ENCODE data around the gene MRPS2. TPM values are rescaled to one million over a fixed set of nuclear protein-coding genes. Genes with fewer than 3 reads are reported as not detected.
"Not testable (repeated sequence)": the region's sequence is repeated elsewhere in the genome, so short reads cannot be mapped to it uniquely, and the experiment has no call there.

Gene MRPS2
- total RNA-seq (17.8 TPM), polyA plus RNA-seq (35.5 TPM)
- long read RNA-seq, donor 1, partial matches to known transcripts: 0 of 1 reads
- long read RNA-seq, donor 1, other reads (novel, unspliced or antisense): 0 of 1 reads
- long read RNA-seq, donor 2: 0 reads
- long read RNA-seq, donor 3, transcript MRPS2-201 (4 exons, 1,510 nt): major isoform, 18 of 19 reads
- long read RNA-seq, donor 3, partial matches to known transcripts: 0 of 19 reads
- long read RNA-seq, donor 3, other reads (novel, unspliced or antisense): 0 of 19 reads
- long read RNA-seq, donor 4, transcript MRPS2-201 (4 exons, 1,510 nt): major isoform, 11 of 11 reads
- long read RNA-seq, donor 4, partial matches to known transcripts: 0 of 11 reads
- long read RNA-seq, donor 4, other reads (novel, unspliced or antisense): 0 of 11 reads
- long read RNA-seq, donor 5, transcript MRPS2-201 (4 exons, 1,510 nt): major isoform, 33 of 36 reads
- long read RNA-seq, donor 5, partial matches to known transcripts: 0 of 36 reads
- long read RNA-seq, donor 5, other reads (novel, unspliced or antisense): 0 of 36 reads
- long read RNA-seq, donor 6, transcript MRPS2-201 (4 exons, 1,510 nt): major isoform, 18 of 18 reads
- long read RNA-seq, donor 6, partial matches to known transcripts: 0 of 18 reads
- long read RNA-seq, donor 6, other reads (novel, unspliced or antisense): 0 of 18 reads
- long read RNA-seq, donor 7, transcript MRPS2-201 (4 exons, 1,510 nt): major isoform, 18 of 36 reads
- long read RNA-seq, donor 7, partial matches to known transcripts: 18 of 36 reads
- long read RNA-seq, donor 7, other reads (novel, unspliced or antisense): 0 of 36 reads
- long read RNA-seq, donor 8, transcript MRPS2-201 (4 exons, 1,510 nt): major isoform, 8 of 8 reads
- long read RNA-seq, donor 8, partial matches to known transcripts: 0 of 8 reads
- long read RNA-seq, donor 8, other reads (novel, unspliced or antisense): 0 of 8 reads
- long read RNA-seq, donor 9, transcript MRPS2-201 (4 exons, 1,510 nt): major isoform, 9 of 9 reads
- long read RNA-seq, donor 9, partial matches to known transcripts: 0 of 9 reads
- long read RNA-seq, donor 9, other reads (novel, unspliced or antisense): 0 of 9 reads
- long read RNA-seq, donor 10, transcript MRPS2-201 (4 exons, 1,510 nt): major isoform, 10 of 25 reads
- long read RNA-seq, donor 10, partial matches to known transcripts: 13 of 25 reads
- long read RNA-seq, donor 10, other reads (novel, unspliced or antisense): 0 of 25 reads

GRCh38 chr9:135500525-135501260 lies at the start of gene MRPS2:
Gene MRPS2 (plus strand): TSS chr9:135500682. CDS start chr9:135500711, 29 bp downstream.
- Histone ChIP-seq H3K4me3 (ENCODE audit: low read length in 2 of 2) (peak within 1 kb of the TSS; percentile 83 to 92), H3K36me3 (ENCODE audit: control insufficient read depth in 2 of 2, insufficient read depth in 2 of 2, low read length in 1 of 2) (peaks cover 21 to 31% of the 10 kb centered on the region in 2 donors), H3K27ac (ENCODE audit: low read depth in 1 of 2, low read length in 1 of 2) (no peak within 1 kb of the TSS), H3K9me3 (ENCODE audit: control insufficient read depth in 2 of 2, insufficient read depth in 1 of 2, low read length in 1 of 2) (no peaks in the 10 kb centered on the region), H3K27me3 (ENCODE audit: control insufficient read depth in 2 of 2, insufficient read depth in 1 of 2, low read length in 1 of 2) (peaks cover 0 to 21% of the 10 kb centered on the region in 2 donors), H3K4me1 (ENCODE audit: control insufficient read depth in 2 of 2, insufficient read depth in 2 of 2, low read length in 2 of 2) (peaks cover 10 to 16% of the 10 kb centered on the region in 2 donors)
- under 1% methylated on average over 92 of the region's 92 CpGs for WGBS
- peak; percentile 52 to 90 (median 73) for DNase-seq (ENCODE audit: low read depth in 6 of 9, low spot score in 9 of 9)

DNA sequence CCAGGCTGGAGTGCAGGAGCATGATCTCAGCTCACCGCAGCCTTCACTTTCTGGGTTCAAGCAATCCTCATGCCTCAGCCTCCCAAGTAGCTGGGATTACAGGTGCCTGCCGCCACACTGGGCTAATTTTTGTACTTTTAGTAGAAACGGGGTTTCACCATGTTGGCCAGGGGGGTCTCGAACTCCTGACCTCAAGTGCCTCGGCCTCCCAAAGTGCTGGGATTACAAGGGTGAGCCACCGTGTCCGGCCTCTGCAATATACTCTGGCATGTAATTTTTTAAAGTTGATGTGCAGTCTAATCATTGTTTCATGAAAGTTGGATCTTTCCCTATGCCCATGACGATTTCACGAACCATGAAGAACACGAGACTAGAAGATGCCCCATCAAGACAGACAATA lies 49.5 kb upstream of the MRPS2 start:
- Histone ChIP-seq H3K36me3 (ENCODE audit: control insufficient read depth in 2 of 2, insufficient read depth in 2 of 2, low read length in 1 of 2) (no peaks in the 10 kb centered on the region), H3K27me3 (ENCODE audit: control insufficient read depth in 2 of 2, insufficient read depth in 1 of 2, low read length in 1 of 2) (no peaks in the 10 kb centered on the region), H3K4me3 (ENCODE audit: low read length in 2 of 2) (no peak overlapping the region), H3K9me3 (ENCODE audit: control insufficient read depth in 2 of 2, insufficient read depth in 1 of 2, low read length in 1 of 2) (no peaks in the 10 kb centered on the region), H3K4me1 (ENCODE audit: control insufficient read depth in 2 of 2, insufficient read depth in 2 of 2, low read length in 2 of 2) (no peaks in the 10 kb centered on the region), H3K27ac (ENCODE audit: low read depth in 1 of 2, low read length in 1 of 2) (no peak overlapping the region)
- WGBS: 97% methylated on average over 10 of the region's 10 CpGs
- no peak for DNase-seq (ENCODE audit: low read depth in 6 of 9, low spot score in 9 of 9)

DNA sequence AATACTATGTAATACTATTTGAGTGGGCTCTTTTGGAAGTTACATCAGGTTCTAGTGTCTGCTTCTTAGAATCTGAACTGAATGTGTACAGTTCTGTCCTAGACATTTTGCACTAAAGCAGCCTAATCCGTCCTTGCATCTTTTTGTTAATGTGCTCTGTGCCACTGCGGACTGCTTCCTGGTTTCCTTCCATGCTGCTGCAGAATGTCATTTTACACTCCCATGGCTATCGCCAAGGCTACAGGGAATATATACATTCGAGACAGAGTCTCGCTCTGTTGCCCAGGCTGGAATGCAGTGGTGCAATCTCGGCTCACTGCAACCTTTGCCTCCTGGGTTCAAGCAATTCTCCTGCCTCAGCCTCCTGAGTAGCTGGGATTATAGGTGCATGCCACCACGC lies 48.6 kb upstream of the MRPS2 start:
- not testable (repeated sequence) for H3K36me3 ChIP-seq (ENCODE audit: control insufficient read depth in 2 of 2, insufficient read depth in 2 of 2, low read length in 1 of 2); H3K27me3 ChIP-seq (ENCODE audit: control insufficient read depth in 2 of 2, insufficient read depth in 1 of 2, low read length in 1 of 2); H3K27ac ChIP-seq (ENCODE audit: low read depth in 1 of 2, low read length in 1 of 2); H3K9me3 ChIP-seq (ENCODE audit: control insufficient read depth in 2 of 2, insufficient read depth in 1 of 2, low read length in 1 of 2); DNase-seq (ENCODE audit: low read depth in 6 of 9, low spot score in 9 of 9); H3K4me1 ChIP-seq (ENCODE audit: control insufficient read depth in 2 of 2, insufficient read depth in 2 of 2, low read length in 2 of 2); H3K4me3 ChIP-seq (ENCODE audit: low read length in 2 of 2)
- 87% methylated on average over 7 of the region's 7 CpGs for WGBS

- H3K27ac ChIP-seq (ENCODE audit: low read depth in 1 of 2, low read length in 1 of 2): no peak overlapping the region
- H3K27me3 ChIP-seq (ENCODE audit: control insufficient read depth in 2 of 2, insufficient read depth in 1 of 2, low read length in 1 of 2): peaks cover 0 to 5% of the 10 kb centered on the region in 2 donors
- no peaks in the 10 kb centered on the region for H3K9me3 ChIP-seq (ENCODE audit: control insufficient read depth in 2 of 2, insufficient read depth in 1 of 2, low read length in 1 of 2)
- 94% methylated on average over 5 of the region's 5 CpGs for WGBS
- H3K4me1 ChIP-seq (ENCODE audit: control insufficient read depth in 2 of 2, insufficient read depth in 2 of 2, low read length in 2 of 2): no peaks in the 10 kb centered on the region
- no peak for DNase-seq (ENCODE audit: low read depth in 6 of 9, low spot score in 9 of 9)
- no peak overlapping the region for H3K4me3 ChIP-seq (ENCODE audit: low read length in 2 of 2)
- no peaks in the 10 kb centered on the region for H3K36me3 ChIP-seq (ENCODE audit: control insufficient read depth in 2 of 2, insufficient read depth in 2 of 2, low read length in 1 of 2)
Observed at GRCh38 chr9:135454737-135455136, 45.7 kb upstream of the MRPS2 start.

DNA sequence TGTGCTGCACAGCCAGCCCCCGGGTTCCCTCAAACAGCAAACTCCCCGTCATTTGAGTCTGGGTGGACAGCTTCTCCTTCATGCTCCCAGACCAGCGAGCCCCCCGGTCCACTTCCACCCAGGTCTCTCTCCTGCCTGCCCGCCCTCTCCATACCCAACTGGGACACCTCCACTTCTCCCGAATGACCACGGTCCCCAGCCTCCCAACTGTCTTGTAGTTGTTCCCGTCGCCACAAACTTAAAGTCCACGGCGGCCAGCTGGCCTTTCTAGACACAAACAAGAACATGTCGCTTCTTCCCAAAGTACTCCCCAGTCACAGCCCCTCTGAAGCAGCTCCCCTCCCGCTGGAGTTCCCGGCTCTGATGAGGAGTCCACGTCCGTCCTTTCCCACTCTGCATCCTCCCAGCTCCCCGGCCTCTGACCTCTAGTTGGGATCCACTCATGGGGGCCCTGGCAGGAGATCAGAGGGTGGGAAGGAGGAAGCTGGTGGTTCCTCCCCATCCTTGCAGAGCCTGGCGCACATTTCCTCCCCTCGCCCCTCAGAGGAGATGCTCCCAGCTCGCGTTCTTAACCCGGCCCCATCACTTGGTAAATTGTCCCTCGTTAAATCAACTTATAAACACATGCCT lies 45.0 kb upstream of the MRPS2 start:
- Histone ChIP-seq H3K27ac (ENCODE audit: low read depth in 1 of 2, low read length in 1 of 2) (no peak overlapping the region), H3K36me3 (ENCODE audit: control insufficient read depth in 2 of 2, insufficient read depth in 2 of 2, low read length in 1 of 2) (no peaks in the 10 kb centered on the region), H3K4me1 (ENCODE audit: control insufficient read depth in 2 of 2, insufficient read depth in 2 of 2, low read length in 2 of 2) (no peaks in the 10 kb centered on the region), H3K9me3 (ENCODE audit: control insufficient read depth in 2 of 2, insufficient read depth in 1 of 2, low read length in 1 of 2) (no peaks in the 10 kb centered on the region), H3K27me3 (ENCODE audit: control insufficient read depth in 2 of 2, insufficient read depth in 1 of 2, low read length in 1 of 2) (peaks cover 0 to 5% of the 10 kb centered on the region in 2 donors), H3K4me3 (ENCODE audit: low read length in 2 of 2) (no peak overlapping the region)
- 80% methylated on average over 23 of the region's 23 CpGs for WGBS
- no peak for DNase-seq (ENCODE audit: low read depth in 6 of 9, low spot score in 9 of 9)

DNA sequence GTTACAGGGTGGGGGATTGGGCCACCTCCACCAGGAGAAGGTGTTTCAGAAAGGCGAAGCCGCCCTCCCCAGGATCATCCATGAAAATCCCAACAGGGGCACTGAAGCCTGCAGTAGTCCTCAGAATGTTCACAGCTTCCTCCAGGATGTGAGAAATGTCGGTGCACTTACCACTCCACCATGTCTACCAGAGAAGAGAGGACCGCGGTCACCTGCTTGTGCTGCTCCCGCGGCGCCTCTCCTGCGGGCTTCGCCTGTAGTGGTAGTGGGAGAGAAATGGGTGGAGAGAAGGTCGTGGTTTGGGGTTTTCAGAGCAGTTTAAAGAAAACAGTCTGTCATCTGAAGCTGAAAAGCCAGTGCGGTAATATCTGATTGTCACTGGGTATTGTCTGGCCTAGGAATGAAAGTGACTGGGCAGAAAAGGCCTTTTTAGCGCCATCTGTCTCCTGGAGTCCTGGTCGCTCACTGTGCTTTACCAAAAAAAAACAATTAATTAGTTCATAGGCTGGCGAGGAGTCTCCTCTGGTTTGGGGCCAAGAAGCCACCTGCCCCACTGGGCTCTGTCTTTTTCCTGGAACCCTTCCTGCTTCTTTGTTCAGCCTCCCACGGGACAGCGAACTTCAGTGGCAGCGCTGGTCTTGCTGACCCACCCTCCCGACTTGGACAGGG lies 43.9 kb upstream of the MRPS2 start:
- Histone ChIP-seq H3K36me3 (ENCODE audit: control insufficient read depth in 2 of 2, insufficient read depth in 2 of 2, low read length in 1 of 2) (no peaks in the 10 kb centered on the region), H3K4me1 (ENCODE audit: control insufficient read depth in 2 of 2, insufficient read depth in 2 of 2, low read length in 2 of 2) (no peaks in the 10 kb centered on the region), H3K27me3 (ENCODE audit: control insufficient read depth in 2 of 2, insufficient read depth in 1 of 2, low read length in 1 of 2) (peaks cover 0 to 5% of the 10 kb centered on the region in 2 donors), H3K4me3 (ENCODE audit: low read length in 2 of 2) (no peak overlapping the region), H3K27ac (ENCODE audit: low read depth in 1 of 2, low read length in 1 of 2) (no peak overlapping the region), H3K9me3 (ENCODE audit: control insufficient read depth in 2 of 2, insufficient read depth in 1 of 2, low read length in 1 of 2) (no peaks in the 10 kb centered on the region)
- 72% methylated on average over 19 of the region's 19 CpGs for WGBS
- DNase-seq (ENCODE audit: low read depth in 6 of 9, low spot score in 9 of 9): no peak

- H3K27ac ChIP-seq (ENCODE audit: low read depth in 1 of 2, low read length in 1 of 2); H3K27me3 ChIP-seq (ENCODE audit: control insufficient read depth in 2 of 2, insufficient read depth in 1 of 2, low read length in 1 of 2); H3K4me1 ChIP-seq (ENCODE audit: control insufficient read depth in 2 of 2, insufficient read depth in 2 of 2, low read length in 2 of 2); DNase-seq (ENCODE audit: low read depth in 6 of 9, low spot score in 9 of 9); H3K9me3 ChIP-seq (ENCODE audit: control insufficient read depth in 2 of 2, insufficient read depth in 1 of 2, low read length in 1 of 2); H3K4me3 ChIP-seq (ENCODE audit: low read length in 2 of 2); H3K36me3 ChIP-seq (ENCODE audit: control insufficient read depth in 2 of 2, insufficient read depth in 2 of 2, low read length in 1 of 2): not testable (repeated sequence)
- 96% methylated on average over 5 of the region's 5 CpGs for WGBS
Observed at GRCh38 chr9:135458478-135458877, 42.0 kb upstream of the MRPS2 start.

DNA sequence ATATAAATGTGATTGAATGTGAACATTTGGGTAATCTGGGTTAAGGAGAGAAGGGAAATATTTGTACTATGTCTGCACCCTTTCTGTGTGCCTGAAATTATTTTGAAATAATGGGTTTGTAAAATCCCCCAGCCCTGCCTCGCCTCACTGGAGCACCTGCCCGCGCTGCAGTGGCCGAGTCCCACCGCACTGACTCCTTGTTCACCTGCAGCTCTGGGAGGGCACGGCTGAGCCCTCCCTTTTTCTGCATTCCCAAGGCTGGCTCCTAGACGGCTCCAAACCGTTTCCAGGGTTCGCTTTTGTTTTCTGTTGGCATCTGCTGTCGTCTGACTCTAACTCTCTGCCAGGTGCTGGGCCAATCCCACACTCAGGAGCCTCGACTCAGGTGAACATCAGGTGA lies 38.5 kb upstream of the MRPS2 start:
- DNase-seq (ENCODE audit: low read depth in 6 of 9, low spot score in 9 of 9): no peak
- no peaks in the 10 kb centered on the region for H3K9me3 ChIP-seq (ENCODE audit: control insufficient read depth in 2 of 2, insufficient read depth in 1 of 2, low read length in 1 of 2)
- 91% methylated on average over 11 of the region's 11 CpGs for WGBS
- no peaks in the 10 kb centered on the region for H3K36me3 ChIP-seq (ENCODE audit: control insufficient read depth in 2 of 2, insufficient read depth in 2 of 2, low read length in 1 of 2)
- no peak overlapping the region for H3K27ac ChIP-seq (ENCODE audit: low read depth in 1 of 2, low read length in 1 of 2)
- peaks cover 0 to 1% of the 10 kb centered on the region in 2 donors for H3K27me3 ChIP-seq (ENCODE audit: control insufficient read depth in 2 of 2, insufficient read depth in 1 of 2, low read length in 1 of 2)
- no peaks in the 10 kb centered on the region for H3K4me1 ChIP-seq (ENCODE audit: control insufficient read depth in 2 of 2, insufficient read depth in 2 of 2, low read length in 2 of 2)
- H3K4me3 ChIP-seq (ENCODE audit: low read length in 2 of 2): no peak overlapping the region
